ENCODE results near the gene CDT1.

GRCh38 chr16:88792078-88792550 lies 11.5 kb upstream of the CDT1 start:
- TF ChIP-seq, protein P1, sequence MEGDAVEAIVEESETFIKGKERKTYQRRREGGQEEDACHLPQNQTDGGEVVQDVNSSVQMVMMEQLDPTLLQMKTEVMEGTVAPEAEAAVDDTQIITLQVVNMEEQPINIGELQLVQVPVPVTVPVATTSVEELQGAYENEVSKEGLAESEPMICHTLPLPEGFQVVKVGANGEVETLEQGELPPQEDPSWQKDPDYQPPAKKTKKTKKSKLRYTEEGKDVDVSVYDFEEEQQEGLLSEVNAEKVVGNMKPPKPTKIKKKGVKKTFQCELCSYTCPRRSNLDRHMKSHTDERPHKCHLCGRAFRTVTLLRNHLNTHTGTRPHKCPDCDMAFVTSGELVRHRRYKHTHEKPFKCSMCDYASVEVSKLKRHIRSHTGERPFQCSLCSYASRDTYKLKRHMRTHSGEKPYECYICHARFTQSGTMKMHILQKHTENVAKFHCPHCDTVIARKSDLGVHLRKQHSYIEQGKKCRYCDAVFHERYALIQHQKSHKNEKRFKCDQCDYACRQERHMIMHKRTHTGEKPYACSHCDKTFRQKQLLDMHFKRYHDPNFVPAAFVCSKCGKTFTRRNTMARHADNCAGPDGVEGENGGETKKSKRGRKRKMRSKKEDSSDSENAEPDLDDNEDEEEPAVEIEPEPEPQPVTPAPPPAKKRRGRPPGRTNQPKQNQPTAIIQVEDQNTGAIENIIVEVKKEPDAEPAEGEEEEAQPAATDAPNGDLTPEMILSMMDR (IDR thresholded peaks at IDR 0.05) = no peak
- no peak for TF ChIP-seq POLR2A (IDR thresholded peaks at IDR 0.05)
